Sigmoid colon (tissue), 7 donors: ENCODE data around the gene EPHX1. TPM values are rescaled to one million over a fixed set of nuclear protein-coding genes. Genes with fewer than 3 reads are reported as not detected.

Experiments
- DNase-seq: peaks from one replicate; pipeline ENCODE4 v3.0.0-alpha.2; 2019
- H3K27ac ChIP-seq, 4 donors: fragments of 200-600 bp; sonication (generic); one replicate each; pipeline ENCODE4 v1.5.1; 2016 to 2019; ENCODE audit warnings: mild to moderate bottlenecking in 1 of 4
- H3K27me3 ChIP-seq, 3 donors: fragments of 200-600 bp; sonication (generic); one replicate each; pipeline ENCODE4 v1.5.1; 2019; ENCODE audit warnings: mild to moderate bottlenecking in 1 of 3
- H3K36me3 ChIP-seq, 4 donors: fragments of 200-600 bp; sonication (generic); one replicate each; pipeline ENCODE4 v1.5.1; 2016 to 2019
- H3K4me1 ChIP-seq, 4 donors: fragments of 200-600 bp; sonication (generic); one replicate each; pipeline ENCODE4 v1.5.1; 2017 to 2019
- H3K4me3 ChIP-seq, 4 donors: fragments of 200-600 bp; sonication (generic); one replicate each; pipeline ENCODE4 v1.5.1; 2017 to 2019; ENCODE audit warnings: mild to moderate bottlenecking in 2 of 4, moderate library complexity in 1 of 4
- H3K9me3 ChIP-seq, 4 donors: fragments of 200-600 bp in 3 of 4; sonication (generic) in 3 of 4; one replicate each; pipeline versions ENCODE4 v1.5.1 to v1.6.1; 2013 to 2019
- CTCF ChIP-seq, 4 experiments: fragments of 450-650 bp in 3 of 4; fragments of 200-600 bp in 1 of 4; IDR thresholded peaks; one replicate each; pipeline ENCODE4 v1.5.1; 2016 to 2019; ENCODE audit warnings: antibody characterized with exemption in 4 of 4, mild to moderate bottlenecking in 3 of 4, moderate library complexity in 2 of 4
- EP300 ChIP-seq, 4 donors: sonication (generic); formaldehyde crosslinking; IDR thresholded peaks; one replicate each; pipeline ENCODE4 v1.6.1; 2017; ENCODE audit warnings: antibody characterized with exemption in 4 of 4
- POLR2A ChIP-seq, 2 donors: fragments of 450-650 bp; IDR thresholded peaks; one replicate each; pipeline ENCODE4 v1.6.1; 2016; ENCODE audit warnings: antibody characterized with exemption in 2 of 2, mild to moderate bottlenecking in 2 of 2, moderate library complexity in 2 of 2
- POLR2AphosphoS5 ChIP-seq, 4 donors: sonication (generic); formaldehyde crosslinking; IDR thresholded peaks; one replicate each; pipeline ENCODE4 v1.6.1; 2017; ENCODE audit warnings: antibody characterized with exemption in 4 of 4
- WGBS, 2 donors: extraction: QIAGEN DNeasy Blood & Tissue Kit; methylation state at CpG; one replicate each; pipeline ENCODE4 v1.1.7; 2013; 5-methylcytosine and 5-hydroxymethylcytosine counted together
- intact Hi-C: fragments of 100-400 bp; cut with DNase I; formaldehyde crosslinking; loops from one replicate; pipeline ENCODE4 v1.15.1; 2023
- polyA plus RNA-seq, 3 donors: library from polyadenylated mRNA; stranded (reverse); fragments of 200-250 nt; gene quantifications; one replicate each; pipeline ENCODE4 v1.2.3, GENCODE V29; 2013
- total RNA-seq, 4 donors: library from RNA; depleted of rRNA; stranded (reverse); fragments of >200 nt; gene quantifications; one replicate each; pipeline ENCODE4 v1.1.0, GENCODE V29; 2016
- donor health status: healthy with polysubstance abuse.
- donor health status: Bipolar disorder and iron deficiency.
- donor health status: healthy.

The EPHX1 gene
- total and polyA plus RNA-seq, 7 donors, result 6.9 to 78.9 (median 43.6) TPM

DNA sequence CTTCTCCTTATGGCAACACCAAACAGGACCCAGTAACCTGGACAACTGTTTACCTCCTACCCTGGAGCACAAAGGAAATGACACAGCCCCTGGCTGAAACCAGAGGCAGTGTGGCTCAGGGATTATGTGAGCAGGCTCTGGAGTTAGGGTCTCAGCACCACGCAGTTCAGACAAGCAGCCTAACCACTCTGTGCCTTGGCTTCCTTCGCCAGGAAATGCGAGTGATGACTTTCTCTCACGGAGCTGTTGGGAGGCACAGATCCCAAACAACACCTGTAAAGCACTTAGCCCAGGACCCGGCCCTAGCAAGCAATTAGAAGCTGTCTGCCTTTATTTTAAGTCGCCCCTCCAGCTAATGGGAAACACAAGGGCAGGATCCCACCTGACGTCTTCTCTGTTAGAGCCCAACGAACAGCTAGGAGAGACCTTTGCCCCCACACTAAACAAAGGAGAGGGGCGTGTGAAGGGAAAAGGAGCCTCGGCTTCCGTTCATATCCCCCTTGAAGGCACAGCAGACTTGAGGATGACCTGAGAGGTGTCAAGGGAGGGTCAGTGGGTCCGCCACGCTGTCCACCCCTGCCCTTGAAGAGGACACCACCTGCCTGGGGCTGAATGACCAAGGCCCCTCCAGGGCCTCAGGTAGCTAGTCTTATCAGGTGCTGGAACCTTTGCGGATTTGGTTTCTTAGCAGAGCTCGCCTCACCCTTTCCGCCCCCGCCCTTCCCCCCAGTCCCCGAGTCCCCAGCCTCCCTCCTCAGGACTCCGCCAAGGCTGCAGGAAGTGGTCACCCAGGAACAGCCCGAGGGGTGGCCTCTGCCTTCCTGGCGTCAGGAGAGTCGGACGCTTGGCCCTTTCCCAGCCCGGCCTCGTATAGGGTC, 71.4 kb downstream of the EPHX1 start:
- Histone ChIP-seq H3K4me3 (peak overlapping the region; percentile 91 to 98 (median 94)), H3K36me3 (peaks cover 0 to 11% (median 3%) of the 10 kb centered on the region in 4 donors), H3K27me3 (no peaks in the 10 kb centered on the region), H3K9me3 (no peaks in the 10 kb centered on the region), H3K4me1 (peaks cover 0 to 57% (median 51%) of the 10 kb centered on the region in 4 donors), H3K27ac (peak overlapping the region; percentile 88 to 91 (median 90))
- 1 to 8% methylated on average over 25 of the region's 25 CpGs for WGBS, 2 donors
- DNase-seq, result peak; percentile 80
- intact Hi-C loops, result loop anchor here (5.0 kb wide), 2 partner anchors 69 to 96 kb away; partner anchors contain the start of gene EPHX1
- TF ChIP-seq POLR2AphosphoS5 (IDR thresholded peaks at IDR 0.05), result no peak
- TF ChIP-seq CTCF (IDR thresholded peaks at IDR 0.05), result no peak
- no peak for TF ChIP-seq POLR2A (IDR thresholded peaks at IDR 0.05)
- TF ChIP-seq EP300 (IDR thresholded peaks at IDR 0.05), result no peak

GRCh38 chr1:225881959-225882693, 72.2 kb downstream of the EPHX1 start, which contains the start of gene TMEM63A:
TSS of gene TMEM63A (minus strand) at chr1:225882380. CDS start at chr1:225877580, 4,800 bp downstream.
- intact Hi-C loops, result loop anchor here (2.0 to 5.0 kb wide), 4 partner anchors 29 to 95 kb away; partner anchors contain the start of genes EPHX1 and PYCR2
- no peaks in the 10 kb centered on the region for H3K27me3 ChIP-seq
- H3K27ac ChIP-seq, result peak within 1 kb of the TSS; percentile 88 to 91 (median 90)
- DNase-seq, result peak; percentile 98
- H3K4me1 ChIP-seq, result peaks cover 0 to 54% (median 49%) of the 10 kb centered on the region in 4 donors
- WGBS, 2 donors, result 0% methylated on average over 64 of the region's 64 CpGs
- no peaks in the 10 kb centered on the region for H3K9me3 ChIP-seq
- peak; percentile 66 to 84 for TF ChIP-seq POLR2A (IDR thresholded peaks at IDR 0.05)
- peak in 1 of 4 experiments; percentile 49 for TF ChIP-seq CTCF (IDR thresholded peaks at IDR 0.05)
- peak; percentile 83 to 94 (median 90) for TF ChIP-seq POLR2AphosphoS5 (IDR thresholded peaks at IDR 0.05)
- no peak for TF ChIP-seq EP300 (IDR thresholded peaks at IDR 0.05)
- H3K4me3 ChIP-seq, result peak within 1 kb of the TSS; percentile 91 to 98 (median 94)
- peaks cover 0 to 4% (median 0%) of the 10 kb centered on the region in 4 donors for H3K36me3 ChIP-seq

- Histone ChIP-seq H3K4me3 (peak overlapping the region; percentile 91 to 98 (median 94)), H3K4me1 (peaks cover 0 to 49% (median 41%) of the 10 kb centered on the region in 4 donors), H3K9me3 (no peaks in the 10 kb centered on the region), H3K27me3 (no peaks in the 10 kb centered on the region), H3K36me3 (no peaks in the 10 kb centered on the region), H3K27ac (peak overlapping the region; percentile 88 to 91 (median 90))
- intact Hi-C loops, result loop anchor here (2.0 to 5.0 kb wide), 4 partner anchors 28 to 94 kb away; partner anchors contain the start of genes EPHX1 and PYCR2
- 1 to 5% methylated on average over 63 of the region's 63 CpGs for WGBS, 2 donors
- TF ChIP-seq POLR2AphosphoS5 (IDR thresholded peaks at IDR 0.05), result no peak
- TF ChIP-seq CTCF (IDR thresholded peaks at IDR 0.05), result peak in 2 of 4 experiments; percentile 4 to 12
- DNase-seq, result peak; percentile 81
Observed at GRCh38 chr1:225882694-225883615, 73.0 kb downstream of the EPHX1 start.
